Activated T-helper 1 cell treated with anti-CD3 and anti-CD28 coated beads, Interleukin-2, amount 50 U/mL, for 16 hours (primary cell): ENCODE results near the gene STBD1.
"Not testable (repeated sequence)": the region's sequence is repeated elsewhere in the genome, so short reads cannot be mapped to it uniquely, and the experiment has no call there.

Source experiments
- DNase-seq, 2 donors: peaks; one replicate each; pipeline ENCODE4 v3.0.0-alpha.2; 2020; ENCODE audit warnings: low read depth in 1 of 2, low spot score in 1 of 2

Gene STBD1

GRCh38 chr4:76305971-76306881, at the start of gene STBD1:
Gene STBD1 (plus strand): TSS chr4:76306733. CDS start chr4:76306770, 37 bp downstream.
- DNase-seq: no peak

GRCh38 chr4:76256968-76257367, 49.6 kb upstream of the STBD1 start:
- DNase-seq: no peak

GRCh38 chr4:76257824-76258223, 48.7 kb upstream of the STBD1 start:
- DNase-seq: no peak

GRCh38 chr4:76260571-76260970, 46.0 kb upstream of the STBD1 start:
- no peak for DNase-seq

- no peak for DNase-seq
These were observed 40.8 kb upstream of the STBD1 start for GRCh38 chr4:76265631-76266218.

- DNase-seq: no peak
These were observed 39.9 kb upstream of the STBD1 start for GRCh38 chr4:76266627-76267026.

GRCh38 chr4:76267811-76268210, 38.7 kb upstream of the STBD1 start:
- no peak for DNase-seq

GRCh38 chr4:76270244-76271175, 36.0 kb upstream of the STBD1 start:
- DNase-seq: no peak

- DNase-seq: no peak
These were observed 35.3 kb upstream of the STBD1 start for GRCh38 chr4:76271248-76271647.

GRCh38 chr4:76272073-76272472, 34.5 kb upstream of the STBD1 start:
- no peak for DNase-seq

GRCh38 chr4:76272582-76272981, 34.0 kb upstream of the STBD1 start:
- DNase-seq: no peak

GRCh38 chr4:76272999-76273398, 33.5 kb upstream of the STBD1 start:
- DNase-seq: no peak

GRCh38 chr4:76275486-76276124, 30.9 kb upstream of the STBD1 start:
- no peak for DNase-seq

- no peak for DNase-seq
These were observed 29.7 kb upstream of the STBD1 start for GRCh38 chr4:76276813-76277212.

GRCh38 chr4:76277667-76278066, 28.9 kb upstream of the STBD1 start:
- DNase-seq: no peak

- DNase-seq: no peak
These were observed 27.9 kb upstream of the STBD1 start for GRCh38 chr4:76278583-76278982.

- DNase-seq: no peak
These were observed 27.1 kb upstream of the STBD1 start for GRCh38 chr4:76279462-76279861.

GRCh38 chr4:76280488-76281441, 25.8 kb upstream of the STBD1 start:
- no peak for DNase-seq

GRCh38 chr4:76281594-76281993, 24.9 kb upstream of the STBD1 start:
- not testable (repeated sequence) for DNase-seq
